GM12878 (cell line): ENCODE measurements around the gene IL4I1. TPM values are rescaled to one million over a fixed set of nuclear protein-coding genes. Genes with fewer than 3 reads are reported as not detected.

Source experiments
- ATF7 ChIP-seq: fragments of 450-650 bp; IDR thresholded peaks from 2 replicates; pipeline ENCODE4 v1.6.1; 2016; ENCODE audit warnings: low read depth, mild to moderate bottlenecking
- DPF2 ChIP-seq: fragments of 450-650 bp; IDR thresholded peaks from 2 replicates; pipeline ENCODE4 v1.6.1; 2017; ENCODE audit warnings: mild to moderate bottlenecking
- E2F8 ChIP-seq: fragments of 450-650 bp; IDR thresholded peaks from 2 replicates; pipeline ENCODE4 v1.6.1; 2018; ENCODE audit warnings: mild to moderate bottlenecking, low read depth, moderate library complexity; ENCODE audit not compliant: partially characterized antibody
- ELK1 ChIP-seq: IDR thresholded peaks from 2 replicates; pipeline ENCODE4 v1.6.1; 2012; ENCODE audit warnings: low read depth, low read length, improper control_type of control experiment
- GATAD2B ChIP-seq: fragments of 450-650 bp; conservative IDR thresholded peaks from 2 replicates; pipeline ENCODE4 v1.6.1; 2017; ENCODE audit warnings: low read depth, mild to moderate bottlenecking, moderate library complexity
- HCFC1 ChIP-seq: fragments of 150-350 bp; IDR thresholded peaks from 2 replicates; pipeline ENCODE4 v1.6.1; 2014; ENCODE audit warnings: low read length
- IRF5 ChIP-seq: fragments of 450-650 bp; IDR thresholded peaks from 2 replicates; pipeline ENCODE4 v1.6.1; 2017; ENCODE audit warnings: borderline replicate concordance
- MTA3 ChIP-seq: IDR thresholded peaks from 2 replicates; pipeline ENCODE4 v1.6.1; 2012; ENCODE audit warnings: low read length, inconsistent platforms, borderline replicate concordance
- NKRF ChIP-seq: fragments of 450-650 bp; conservative IDR thresholded peaks from 2 replicates; pipeline ENCODE4 v1.6.1; 2017; ENCODE audit warnings: mild to moderate bottlenecking, moderate library complexity
- PAX5 ChIP-seq: IDR thresholded peaks from 2 replicates; pipeline ENCODE4 v1.6.1; 2011; ENCODE audit warnings: low read depth, low read length, borderline replicate concordance
- POLR2AphosphoS5 ChIP-seq: IDR thresholded peaks from 2 replicates; pipeline ENCODE4 v1.6.1; 2011; ENCODE audit warnings: mild to moderate bottlenecking, low read length, inconsistent platforms
- RAD21 ChIP-seq: IDR thresholded peaks from 2 replicates; pipeline ENCODE4 v1.6.1; 2011; ENCODE audit warnings: mild to moderate bottlenecking, low read depth, low read length, moderate library complexity; ENCODE audit not compliant: insufficient read depth
- RAD51 ChIP-seq: fragments of 450-650 bp; IDR thresholded peaks from 2 replicates; pipeline ENCODE4 v1.6.1; 2016; ENCODE audit warnings: moderate library complexity, mild to moderate bottlenecking, inconsistent platforms
- RB1 ChIP-seq: fragments of 450-650 bp; formaldehyde crosslinking; IDR thresholded peaks from 2 replicates; pipeline ENCODE4 v1.6.1; 2017; ENCODE audit warnings: mild to moderate bottlenecking, borderline replicate concordance
- RCOR1 ChIP-seq: conservative IDR thresholded peaks from 2 replicates; pipeline ENCODE4 v1.6.1; 2012; ENCODE audit warnings: low read depth, low read length, improper control_type of control experiment
- RUNX3 ChIP-seq: IDR thresholded peaks from 2 replicates; pipeline ENCODE4 v1.6.1; 2012; ENCODE audit warnings: low read length, inconsistent platforms
- SUPT20H ChIP-seq: IDR thresholded peaks from 2 replicates; pipeline ENCODE4 v1.6.1; 2011; ENCODE audit warnings: low read depth, mild to moderate bottlenecking, low read length, moderate library complexity, borderline replicate concordance; ENCODE audit not compliant: control insufficient read depth
- TAF1 ChIP-seq: IDR thresholded peaks from 2 replicates; pipeline ENCODE4 v1.6.1; 2011; ENCODE audit warnings: mild to moderate bottlenecking, low read depth, low read length, borderline replicate concordance
- TCF12 ChIP-seq: IDR thresholded peaks from 2 replicates; pipeline ENCODE4 v1.6.1; 2011; ENCODE audit warnings: low read depth, mild to moderate bottlenecking, low read length
- USF1 ChIP-seq: IDR thresholded peaks from 2 replicates; pipeline ENCODE4 v1.6.1; 2011; ENCODE audit warnings: borderline replicate concordance, low read depth, mild to moderate bottlenecking, moderate library complexity, mixed read lengths, low read length; ENCODE audit not compliant: insufficient read depth; ENCODE audit errors: extremely low read length
- ZNF274 ChIP-seq: IDR thresholded peaks from one replicate; pipeline ENCODE4 v1.8.0; 2011; ENCODE audit not compliant: insufficient read length, insufficient read depth
- ZSCAN29 ChIP-seq: fragments of 450-650 bp; IDR thresholded peaks from 2 replicates; pipeline ENCODE4 v1.6.1; 2017; ENCODE audit warnings: mild to moderate bottlenecking, moderate library complexity
- ZZZ3 ChIP-seq: IDR thresholded peaks from 2 replicates; pipeline ENCODE4 v1.6.1; 2011; ENCODE audit warnings: low read depth; ENCODE audit not compliant: control insufficient read depth, insufficient read length
- polyA plus RNA-seq, 11 experiments: library from polyadenylated mRNA; depleted of rRNA in 4 of 11; unstranded in 6 of 11; stranded (reverse) in 5 of 11; fragments of >200 nt; fragmentation: Nextera tagmentation in 4 of 11; fragmentation: Illumina TruSeq in 1 of 11; extraction: Ambion mirVana in 4 of 11; extraction: Trizol in 1 of 11; gene quantifications; 1 replicate in 1 of 11; 2 replicates in 10 of 11; pipeline versions ENCODE4 v1.2.1 to v1.2.3, GENCODE V29; 2011 to 2016; ENCODE audit warnings: inconsistent platforms in 2 of 11, missing spikeins in 2 of 11, low read depth in 1 of 11
- total RNA-seq, 4 experiments: library from RNA; depleted of rRNA in 3 of 4; stranded (reverse); fragments of >200 nt in 3 of 4; fragmentation: Illumina TruSeq in 1 of 4; extraction: Trizol in 1 of 4; gene quantifications; 2 replicates each; pipeline versions ENCODE4 v1.2.1 to v1.2.3, GENCODE V29; 2013 to 2021

The IL4I1 gene
- total and polyA plus RNA-seq, 10 of the 15 experiments (the other 5 are each of a cell fraction or from before 2014, with no cell fraction given) = 0.62 to 83.8 (median 42.8) TPM

- TF ChIP-seq RUNX3 (peak; percentile 70), POLR2AphosphoS5 (no peak; the same call in 1 of the 2 replicates), DPF2 (no peak), TAF1 (no peak), ZNF274 (no peak), RCOR1 (no peak), MTA3 (0 out of 2 replicates have a peak, but pooled peaks have one; percentile 30), IRF5 (no peak), RAD21 (no peak), ATF7 (peak; percentile 46; the same call in 1 of the 2 replicates), SUPT20H (no peak), GATAD2B (peak; percentile 24; the same call in 1 of the 2 replicates), PAX5 (no peak), E2F8 (no peak), TCF12 (peak; percentile 32; the same call in 1 of the 2 replicates), ZSCAN29 (no peak), ZZZ3 (no peak), HCFC1 (no peak), NKRF (no peak), RB1 (no peak), USF1 (no peak), RAD51 (no peak), ELK1 (no peak)
Observed at GRCh38 chr19:49906879-49907564, 10.3 kb upstream of the IL4I1 start (continued).
